GM12878 (cell line): ENCODE data around the gene PCBD2. TPM values are rescaled to one million over a fixed set of nuclear protein-coding genes. Genes with fewer than 3 reads are reported as not detected.

Experiments used
- ATAC-seq: fragments of 200-7000 bp; cut with Tn5 transposase; 3 replicates; pipeline ENCODE4 v1.9.1; 2020; ENCODE audit warnings: mild to moderate bottlenecking, moderate library complexity
- BruUV-seq: library from RNA; stranded (reverse); fragments of 400-500 nt; replicated peaks from 2 replicates; lab custom pipeline; 2021; lab: Mats Ljungman, UMichigan
- CTCF ChIA-PET: fragments of 300-600 bp; sonication (Branson Sonifier 250); formaldehyde crosslinking; extraction: SDS; loops from one replicate; lab custom pipeline; 2021; ENCODE audit warnings: inconsistent platforms; lab: Yijun Ruan, JAX
- POLR2A ChIA-PET: fragments of 350-600 bp; formaldehyde crosslinking; extraction: SDS; loops from one replicate; lab custom pipeline; 2021; ENCODE audit warnings: inconsistent platforms; lab: Charles Lee
- RAD21 ChIA-PET: fragments of 300-600 bp; sonication (Branson Sonifier 250); formaldehyde crosslinking; loops from one replicate; lab custom pipeline; 2023; ENCODE audit warnings: antibody characterized with exemption; ENCODE audit not compliant: unreplicated experiment; lab: Charles Lee
- SMC1A ChIA-PET: fragments of 300-600 bp; sonication (Branson Sonifier 250); formaldehyde crosslinking; loops from one replicate; lab custom pipeline; 2023; ENCODE audit not compliant: unreplicated experiment, uncharacterized antibody; lab: Charles Lee
- DNase-seq: peaks from one replicate; pipeline ENCODE4 v3.0.0-alpha.2; 2011; ENCODE audit warnings: low read depth, low spot score
- FAIRE-seq: peaks from 3 replicates; lab custom pipeline; 2011; peaks lifted over from hg19 to GRCh38; lab: Jason Lieb, UNC
- H2AFZ ChIP-seq: 2 replicates; pipeline ENCODE4 v1.6.0; 2011; ENCODE audit warnings: low read depth, low read length, control low read depth; ENCODE audit not compliant: control insufficient read depth
- H3K27ac ChIP-seq: 2 replicates; pipeline ENCODE4 v1.5.1; 2011; ENCODE audit warnings: control low read depth; ENCODE audit not compliant: control insufficient read depth, insufficient read depth
- H3K27me3 ChIP-seq, 2 experiments: replicated peaks in 1 of 2; 2 replicates each; pipeline versions ENCODE4 v1.6.0 to v1.6.1; 2011; ENCODE audit warnings: low read length in 1 of 2; ENCODE audit not compliant: control insufficient read depth in 2 of 2, insufficient read depth in 2 of 2
- H3K36me3 ChIP-seq, 2 experiments: 2 replicates each; pipeline ENCODE4 v1.5.1; 2011; ENCODE audit warnings: low read length in 1 of 2; ENCODE audit not compliant: control insufficient read depth in 2 of 2, insufficient read depth in 2 of 2
- H3K4me1 ChIP-seq: 2 replicates; pipeline ENCODE4 v1.6.1; 2011; ENCODE audit warnings: mild to moderate bottlenecking, low read length, moderate library complexity, mixed read lengths; ENCODE audit not compliant: control insufficient read depth, insufficient read depth
- H3K4me2 ChIP-seq: 2 replicates; pipeline ENCODE4 v1.6.0; 2011; ENCODE audit warnings: control low read depth; ENCODE audit not compliant: control insufficient read depth, insufficient read depth
- H3K4me3 ChIP-seq: fragments of 200-600 bp; sonication (generic); 2 replicates; pipeline ENCODE4 v1.5.1; 2016
- H3K79me2 ChIP-seq: 2 replicates; pipeline ENCODE4 v1.6.0; 2011; ENCODE audit warnings: low read length; ENCODE audit not compliant: control insufficient read depth, insufficient read depth
- H3K9ac ChIP-seq: 2 replicates; pipeline ENCODE4 v1.8.0; 2011; ENCODE audit warnings: low read length, control low read depth, mixed read lengths; ENCODE audit not compliant: control insufficient read depth, insufficient read depth
- H3K9me3 ChIP-seq: replicated peaks from 3 replicates; pipeline ENCODE4 v1.5.1; 2011; ENCODE audit warnings: mild to moderate bottlenecking, low read length; ENCODE audit not compliant: control insufficient read depth, insufficient read depth
- H4K20me1 ChIP-seq: 2 replicates; pipeline ENCODE4 v1.6.0; 2011; ENCODE audit not compliant: control insufficient read depth, insufficient read depth
- CREB1 ChIP-seq: IDR thresholded peaks from 2 replicates; pipeline ENCODE4 v1.6.1; 2012; ENCODE audit warnings: low read depth, mild to moderate bottlenecking, inconsistent platforms
- FOXK2 ChIP-seq: fragments of 450-650 bp; IDR thresholded peaks from 2 replicates; pipeline ENCODE4 v1.6.1; 2017; ENCODE audit warnings: mild to moderate bottlenecking, moderate library complexity
- NRF1 ChIP-seq: conservative IDR thresholded peaks from 2 replicates; pipeline ENCODE4 v1.6.1; 2011; ENCODE audit warnings: mild to moderate bottlenecking, low read depth, low read length, improper control_type of control experiment
- RUNX3 ChIP-seq: IDR thresholded peaks from 2 replicates; pipeline ENCODE4 v1.6.1; 2012; ENCODE audit warnings: low read length, inconsistent platforms
- SMARCA5 ChIP-seq: fragments of 450-650 bp; IDR thresholded peaks from 2 replicates; pipeline ENCODE4 v1.6.1; 2017; ENCODE audit warnings: mild to moderate bottlenecking
- SUZ12 ChIP-seq: fragments of 200-600 bp; sonication (generic); IDR thresholded peaks from one replicate; pipeline ENCODE4 v1.6.1; 2018; ENCODE audit warnings: antibody characterized with exemption, mild to moderate bottlenecking; ENCODE audit not compliant: unreplicated experiment
- in situ Hi-C: fragments of 300-500 bp; cut with MboI; formaldehyde crosslinking; loops from 9 replicates; pipeline ENCODE4 v1.14.3; 2018; ENCODE audit warnings: mixed read lengths
- intact Hi-C: fragments of 100-400 bp; cut with micrococcal nuclease; formaldehyde crosslinking; loops from one replicate; pipeline ENCODE4 v1.14.2; 2022; ENCODE audit not compliant: unreplicated experiment
- polyA plus RNA-seq, 11 experiments: library from polyadenylated mRNA; depleted of rRNA in 4 of 11; unstranded in 6 of 11; stranded (reverse) in 5 of 11; fragments of >200 nt; fragmentation: Nextera tagmentation in 4 of 11; fragmentation: Illumina TruSeq in 1 of 11; extraction: Ambion mirVana in 4 of 11; extraction: Trizol in 1 of 11; gene quantifications; 1 replicate in 1 of 11; 2 replicates in 10 of 11; pipeline versions ENCODE4 v1.2.1 to v1.2.3, GENCODE V29; 2011 to 2016; ENCODE audit warnings: inconsistent platforms in 2 of 11, missing spikeins in 2 of 11, low read depth in 1 of 11
- total RNA-seq, 4 experiments: library from RNA; depleted of rRNA in 3 of 4; stranded (reverse); fragments of >200 nt in 3 of 4; fragmentation: Illumina TruSeq in 1 of 4; extraction: Trizol in 1 of 4; gene quantifications; 2 replicates each; pipeline versions ENCODE4 v1.2.1 to v1.2.3, GENCODE V29; 2013 to 2021
- TF ChIP-seq, protein P1 (sequence below): fragments of 450-650 bp; IDR thresholded peaks from 2 replicates; pipeline ENCODE4 v1.6.1; 2017; ENCODE audit warnings: mild to moderate bottlenecking, moderate library complexity
- TF ChIP-seq, protein P2 (sequence below): fragments of 150-350 bp; IDR thresholded peaks from 2 replicates; pipeline ENCODE4 v1.6.1; 2014; ENCODE audit warnings: mild to moderate bottlenecking, low read depth, low read length
- TF ChIP-seq, protein P3 (sequence below): fragments of 450-650 bp; formaldehyde crosslinking; IDR thresholded peaks from 2 replicates; pipeline ENCODE4 v1.5.0; 2022; ENCODE audit warnings: mild to moderate bottlenecking, missing genetic modification characterization
- TF ChIP-seq, protein P4 (sequence below): fragments of 450-650 bp; formaldehyde crosslinking; IDR thresholded peaks from 2 replicates; pipeline ENCODE4 v1.4.0; 2020; ENCODE audit warnings: mild to moderate bottlenecking, moderate library complexity

The PCBD2 gene
- total and polyA plus RNA-seq, 10 of the 15 experiments (the other 5 are each of a cell fraction or from before 2014, with no cell fraction given) = 5.4 to 13.6 (median 6.7) TPM

GRCh38 chr5:134958755-134959154 lies 53.8 kb downstream of the PCBD2 start (continued):
- TF ChIP-seq, protein P1, sequence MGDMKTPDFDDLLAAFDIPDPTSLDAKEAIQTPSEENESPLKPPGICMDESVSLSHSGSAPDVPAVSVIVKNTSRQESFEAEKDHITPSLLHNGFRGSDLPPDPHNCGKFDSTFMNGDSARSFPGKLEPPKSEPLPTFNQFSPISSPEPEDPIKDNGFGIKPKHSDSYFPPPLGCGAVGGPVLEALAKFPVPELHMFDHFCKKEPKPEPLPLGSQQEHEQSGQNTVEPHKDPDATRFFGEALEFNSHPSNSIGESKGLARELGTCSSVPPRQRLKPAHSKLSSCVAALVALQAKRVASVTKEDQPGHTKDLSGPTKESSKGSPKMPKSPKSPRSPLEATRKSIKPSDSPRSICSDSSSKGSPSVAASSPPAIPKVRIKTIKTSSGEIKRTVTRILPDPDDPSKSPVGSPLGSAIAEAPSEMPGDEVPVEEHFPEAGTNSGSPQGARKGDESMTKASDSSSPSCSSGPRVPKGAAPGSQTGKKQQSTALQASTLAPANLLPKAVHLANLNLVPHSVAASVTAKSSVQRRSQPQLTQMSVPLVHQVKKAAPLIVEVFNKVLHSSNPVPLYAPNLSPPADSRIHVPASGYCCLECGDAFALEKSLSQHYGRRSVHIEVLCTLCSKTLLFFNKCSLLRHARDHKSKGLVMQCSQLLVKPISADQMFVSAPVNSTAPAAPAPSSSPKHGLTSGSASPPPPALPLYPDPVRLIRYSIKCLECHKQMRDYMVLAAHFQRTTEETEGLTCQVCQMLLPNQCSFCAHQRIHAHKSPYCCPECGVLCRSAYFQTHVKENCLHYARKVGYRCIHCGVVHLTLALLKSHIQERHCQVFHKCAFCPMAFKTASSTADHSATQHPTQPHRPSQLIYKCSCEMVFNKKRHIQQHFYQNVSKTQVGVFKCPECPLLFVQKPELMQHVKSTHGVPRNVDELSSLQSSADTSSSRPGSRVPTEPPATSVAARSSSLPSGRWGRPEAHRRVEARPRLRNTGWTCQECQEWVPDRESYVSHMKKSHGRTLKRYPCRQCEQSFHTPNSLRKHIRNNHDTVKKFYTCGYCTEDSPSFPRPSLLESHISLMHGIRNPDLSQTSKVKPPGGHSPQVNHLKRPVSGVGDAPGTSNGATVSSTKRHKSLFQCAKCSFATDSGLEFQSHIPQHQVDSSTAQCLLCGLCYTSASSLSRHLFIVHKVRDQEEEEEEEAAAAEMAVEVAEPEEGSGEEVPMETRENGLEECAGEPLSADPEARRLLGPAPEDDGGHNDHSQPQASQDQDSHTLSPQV = no peak

GRCh38 chr5:134963098-134963497 lies 58.2 kb downstream of the PCBD2 start:
- in situ Hi-C loops = no loop called here
- Histone ChIP-seq H3K9ac (no peak overlapping the region), H3K4me2 (no peak overlapping the region), H4K20me1 (no peaks in the 10 kb centered on the region), H3K36me3 (no peaks in the 10 kb centered on the region), H3K27ac (no peak overlapping the region), H3K4me3 (no peak overlapping the region), H3K79me2 (no peaks in the 10 kb centered on the region), H3K9me3 (no peaks in the 10 kb centered on the region), H3K27me3 (no peaks in the 10 kb centered on the region), H2AFZ (no peak overlapping the region), H3K4me1 (no peaks in the 10 kb centered on the region)
- no peak for FAIRE-seq
- DNase-seq = no peak
- RAD21 ChIA-PET = no interaction called here
- TF ChIP-seq FOXK2 (no peak), SUZ12 (no peak), CREB1 (no peak), RUNX3 (no peak), NRF1 (no peak), SMARCA5 (no peak)
- TF ChIP-seq, protein P2, sequence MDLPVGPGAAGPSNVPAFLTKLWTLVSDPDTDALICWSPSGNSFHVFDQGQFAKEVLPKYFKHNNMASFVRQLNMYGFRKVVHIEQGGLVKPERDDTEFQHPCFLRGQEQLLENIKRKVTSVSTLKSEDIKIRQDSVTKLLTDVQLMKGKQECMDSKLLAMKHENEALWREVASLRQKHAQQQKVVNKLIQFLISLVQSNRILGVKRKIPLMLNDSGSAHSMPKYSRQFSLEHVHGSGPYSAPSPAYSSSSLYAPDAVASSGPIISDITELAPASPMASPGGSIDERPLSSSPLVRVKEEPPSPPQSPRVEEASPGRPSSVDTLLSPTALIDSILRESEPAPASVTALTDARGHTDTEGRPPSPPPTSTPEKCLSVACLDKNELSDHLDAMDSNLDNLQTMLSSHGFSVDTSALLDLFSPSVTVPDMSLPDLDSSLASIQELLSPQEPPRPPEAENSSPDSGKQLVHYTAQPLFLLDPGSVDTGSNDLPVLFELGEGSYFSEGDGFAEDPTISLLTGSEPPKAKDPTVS = no peak
- TF ChIP-seq, protein P3, sequence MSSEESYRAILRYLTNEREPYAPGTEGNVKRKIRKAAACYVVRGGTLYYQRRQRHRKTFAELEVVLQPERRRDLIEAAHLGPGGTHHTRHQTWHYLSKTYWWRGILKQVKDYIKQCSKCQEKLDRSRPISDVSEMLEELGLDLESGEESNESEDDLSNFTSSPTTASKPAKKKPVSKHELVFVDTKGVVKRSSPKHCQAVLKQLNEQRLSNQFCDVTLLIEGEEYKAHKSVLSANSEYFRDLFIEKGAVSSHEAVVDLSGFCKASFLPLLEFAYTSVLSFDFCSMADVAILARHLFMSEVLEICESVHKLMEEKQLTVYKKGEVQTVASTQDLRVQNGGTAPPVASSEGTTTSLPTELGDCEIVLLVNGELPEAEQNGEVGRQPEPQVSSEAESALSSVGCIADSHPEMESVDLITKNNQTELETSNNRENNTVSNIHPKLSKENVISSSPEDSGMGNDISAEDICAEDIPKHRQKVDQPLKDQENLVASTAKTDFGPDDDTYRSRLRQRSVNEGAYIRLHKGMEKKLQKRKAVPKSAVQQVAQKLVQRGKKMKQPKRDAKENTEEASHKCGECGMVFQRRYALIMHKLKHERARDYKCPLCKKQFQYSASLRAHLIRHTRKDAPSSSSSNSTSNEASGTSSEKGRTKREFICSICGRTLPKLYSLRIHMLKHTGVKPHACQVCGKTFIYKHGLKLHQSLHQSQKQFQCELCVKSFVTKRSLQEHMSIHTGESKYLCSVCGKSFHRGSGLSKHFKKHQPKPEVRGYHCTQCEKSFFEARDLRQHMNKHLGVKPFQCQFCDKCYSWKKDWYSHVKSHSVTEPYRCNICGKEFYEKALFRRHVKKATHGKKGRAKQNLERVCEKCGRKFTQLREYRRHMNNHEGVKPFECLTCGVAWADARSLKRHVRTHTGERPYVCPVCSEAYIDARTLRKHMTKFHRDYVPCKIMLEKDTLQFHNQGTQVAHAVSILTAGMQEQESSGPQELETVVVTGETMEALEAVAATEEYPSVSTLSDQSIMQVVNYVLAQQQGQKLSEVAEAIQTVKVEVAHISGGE = no peak
- TF ChIP-seq, protein P4, sequence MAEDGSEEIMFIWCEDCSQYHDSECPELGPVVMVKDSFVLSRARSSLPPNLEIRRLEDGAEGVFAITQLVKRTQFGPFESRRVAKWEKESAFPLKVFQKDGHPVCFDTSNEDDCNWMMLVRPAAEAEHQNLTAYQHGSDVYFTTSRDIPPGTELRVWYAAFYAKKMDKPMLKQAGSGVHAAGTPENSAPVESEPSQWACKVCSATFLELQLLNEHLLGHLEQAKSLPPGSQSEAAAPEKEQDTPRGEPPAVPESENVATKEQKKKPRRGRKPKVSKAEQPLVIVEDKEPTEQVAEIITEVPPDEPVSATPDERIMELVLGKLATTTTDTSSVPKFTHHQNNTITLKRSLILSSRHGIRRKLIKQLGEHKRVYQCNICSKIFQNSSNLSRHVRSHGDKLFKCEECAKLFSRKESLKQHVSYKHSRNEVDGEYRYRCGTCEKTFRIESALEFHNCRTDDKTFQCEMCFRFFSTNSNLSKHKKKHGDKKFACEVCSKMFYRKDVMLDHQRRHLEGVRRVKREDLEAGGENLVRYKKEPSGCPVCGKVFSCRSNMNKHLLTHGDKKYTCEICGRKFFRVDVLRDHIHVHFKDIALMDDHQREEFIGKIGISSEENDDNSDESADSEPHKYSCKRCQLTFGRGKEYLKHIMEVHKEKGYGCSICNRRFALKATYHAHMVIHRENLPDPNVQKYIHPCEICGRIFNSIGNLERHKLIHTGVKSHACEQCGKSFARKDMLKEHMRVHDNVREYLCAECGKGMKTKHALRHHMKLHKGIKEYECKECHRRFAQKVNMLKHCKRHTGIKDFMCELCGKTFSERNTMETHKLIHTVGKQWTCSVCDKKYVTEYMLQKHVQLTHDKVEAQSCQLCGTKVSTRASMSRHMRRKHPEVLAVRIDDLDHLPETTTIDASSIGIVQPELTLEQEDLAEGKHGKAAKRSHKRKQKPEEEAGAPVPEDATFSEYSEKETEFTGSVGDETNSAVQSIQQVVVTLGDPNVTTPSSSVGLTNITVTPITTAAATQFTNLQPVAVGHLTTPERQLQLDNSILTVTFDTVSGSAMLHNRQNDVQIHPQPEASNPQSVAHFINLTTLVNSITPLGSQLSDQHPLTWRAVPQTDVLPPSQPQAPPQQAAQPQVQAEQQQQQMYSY (CRISPR knock-in tag) = no peak
- CTCF ChIA-PET = interaction anchor here (1.0 to 1.7 kb wide), 2 partner anchors 14 to 228 kb away, joined by 3 to 5 read pairs; no protein-coding TSS in a partner anchor
- BruUV-seq = no TSS peak
- ATAC-seq = no peak
- POLR2A ChIA-PET = no interaction called here
- intact Hi-C loops = no loop called here
- SMC1A ChIA-PET = interaction anchor here (1.2 kb wide), 1 partner anchor 42 kb away, joined by 4 read pairs; no protein-coding TSS in a partner anchor
